Measurements from ENCODE around the gene LARGE1.

The LARGE1 gene

GRCh38 chr22:33706100-33706499 is 214.2 kb downstream of the LARGE1 start:
- DNase-seq, result no peak

- DNase-seq, result no peak
Observed at GRCh38 chr22:33699176-33699575, 221.1 kb downstream of the LARGE1 start.

GRCh38 chr22:33697640-33698039 is 222.6 kb downstream of the LARGE1 start:
- no peak for DNase-seq

- DNase-seq, result no peak
Observed at GRCh38 chr22:33691057-33691630, 229.1 kb downstream of the LARGE1 start.

- DNase-seq, result no peak
Observed at GRCh38 chr22:33688903-33689302, 231.4 kb downstream of the LARGE1 start.

- no peak for DNase-seq
Observed at GRCh38 chr22:33687464-33687863, 232.8 kb downstream of the LARGE1 start.

GRCh38 chr22:33684087-33684486 is 236.2 kb downstream of the LARGE1 start:
- DNase-seq, result no peak

GRCh38 chr22:33682927-33683326 is 237.3 kb downstream of the LARGE1 start:
- DNase-seq, result no peak

GRCh38 chr22:33680632-33681031 is 239.6 kb downstream of the LARGE1 start:
- no peak for DNase-seq

- no peak for DNase-seq
Observed at GRCh38 chr22:33678523-33678922, 241.8 kb downstream of the LARGE1 start.

GRCh38 chr22:33677536-33677935 is 242.7 kb downstream of the LARGE1 start:
- DNase-seq, result no peak

- no peak for DNase-seq
Observed at GRCh38 chr22:33674357-33674756, 245.9 kb downstream of the LARGE1 start.

- DNase-seq, result no peak
Observed at GRCh38 chr22:33669746-33670145, 250.5 kb downstream of the LARGE1 start.

GRCh38 chr22:33666961-33667619 is 253.2 kb downstream of the LARGE1 start:
- no peak for DNase-seq

- no peak for DNase-seq
Observed at GRCh38 chr22:33666279-33666960, 253.9 kb downstream of the LARGE1 start.

GRCh38 chr22:33659448-33659847 is 260.8 kb downstream of the LARGE1 start:
- no peak for DNase-seq

- DNase-seq, result no peak
Observed at GRCh38 chr22:33658775-33659174, 261.5 kb downstream of the LARGE1 start.

GRCh38 chr22:33657670-33658069 is 262.6 kb downstream of the LARGE1 start:
- no peak for DNase-seq

- DNase-seq, result no peak
Observed at GRCh38 chr22:33656808-33657628, 263.3 kb downstream of the LARGE1 start.

- DNase-seq, result no peak
Observed at GRCh38 chr22:33654173-33654895, 265.9 kb downstream of the LARGE1 start.

- DNase-seq, result no peak
Observed at GRCh38 chr22:33653532-33654063, 266.7 kb downstream of the LARGE1 start.

- no peak for DNase-seq
Observed at GRCh38 chr22:33652615-33653014, 267.7 kb downstream of the LARGE1 start.

GRCh38 chr22:33650244-33650643 is 270.0 kb downstream of the LARGE1 start:
- DNase-seq, result no peak

All from activated T-cell treated with anti-CD3 and anti-CD28 coated beads, Interleukin-2, amount 50 U/mL, for 1 hour (primary cell).